ENCODE measurements around the gene SLC44A2. TPM values are rescaled to one million over a fixed set of nuclear protein-coding genes. Genes with fewer than 3 reads are reported as not detected.
A peak's percentile ranks its signal among the peaks of the same experiment; 100 is the strongest.

The SLC44A2 gene
- total and polyA plus RNA-seq, 2 of the 13 experiments (the other 11 are each of a cell fraction or from before 2014, with no cell fraction given), result 2.4 to 5.6 TPM

DNA sequence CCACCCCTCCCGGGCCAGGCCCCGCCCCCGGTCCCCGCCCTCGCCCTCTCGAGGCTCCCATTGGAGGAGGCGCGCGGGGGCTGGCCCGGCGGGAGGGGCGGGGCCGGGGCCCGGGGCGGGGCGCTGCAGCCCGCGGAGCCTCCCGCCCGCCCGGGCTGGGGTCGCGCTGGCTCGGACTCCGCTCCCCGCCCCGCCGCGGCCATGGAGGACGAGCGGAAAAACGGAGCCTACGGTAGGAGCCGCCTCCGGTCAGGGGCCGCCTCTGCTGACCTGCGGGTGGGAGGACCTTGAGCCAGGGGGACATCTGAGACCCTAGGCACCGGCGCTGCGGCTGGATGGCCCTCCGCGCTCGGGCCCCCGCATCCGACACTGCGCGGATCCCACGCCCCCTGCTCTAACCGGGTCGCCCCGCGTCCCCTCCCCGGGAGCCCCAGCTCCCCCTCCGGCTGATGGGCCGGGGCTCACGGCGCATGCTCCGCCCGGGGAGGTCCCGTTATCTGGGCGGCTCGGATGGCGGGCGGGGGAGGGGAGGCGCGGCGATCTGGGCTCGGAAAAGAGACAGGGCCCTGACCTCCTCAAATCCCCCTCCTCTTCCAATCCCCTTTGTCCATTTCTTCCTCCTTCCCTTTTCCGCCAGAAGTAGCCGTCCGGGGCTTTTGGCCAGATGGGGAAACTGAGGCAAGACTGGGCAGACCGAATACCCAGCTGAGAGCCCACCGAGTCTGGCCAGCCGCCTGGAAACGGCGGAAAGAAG is 22.8 kb upstream of the SLC44A2 start (continued):
- TF ChIP-seq, protein P1, sequence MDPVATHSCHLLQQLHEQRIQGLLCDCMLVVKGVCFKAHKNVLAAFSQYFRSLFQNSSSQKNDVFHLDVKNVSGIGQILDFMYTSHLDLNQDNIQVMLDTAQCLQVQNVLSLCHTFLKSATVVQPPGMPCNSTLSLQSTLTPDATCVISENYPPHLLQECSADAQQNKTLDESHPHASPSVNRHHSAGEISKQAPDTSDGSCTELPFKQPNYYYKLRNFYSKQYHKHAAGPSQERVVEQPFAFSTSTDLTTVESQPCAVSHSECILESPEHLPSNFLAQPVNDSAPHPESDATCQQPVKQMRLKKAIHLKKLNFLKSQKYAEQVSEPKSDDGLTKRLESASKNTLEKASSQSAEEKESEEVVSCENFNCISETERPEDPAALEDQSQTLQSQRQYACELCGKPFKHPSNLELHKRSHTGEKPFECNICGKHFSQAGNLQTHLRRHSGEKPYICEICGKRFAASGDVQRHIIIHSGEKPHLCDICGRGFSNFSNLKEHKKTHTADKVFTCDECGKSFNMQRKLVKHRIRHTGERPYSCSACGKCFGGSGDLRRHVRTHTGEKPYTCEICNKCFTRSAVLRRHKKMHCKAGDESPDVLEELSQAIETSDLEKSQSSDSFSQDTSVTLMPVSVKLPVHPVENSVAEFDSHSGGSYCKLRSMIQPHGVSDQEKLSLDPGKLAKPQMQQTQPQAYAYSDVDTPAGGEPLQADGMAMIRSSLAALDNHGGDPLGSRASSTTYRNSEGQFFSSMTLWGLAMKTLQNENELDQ (CRISPR knock-in tag; IDR thresholded peaks at IDR 0.05; ENCODE audit: borderline replicate concordance), result no peak
- TF ChIP-seq KAT7 (CRISPR knock-in tag; IDR thresholded peaks at IDR 0.05; ENCODE audit: borderline replicate concordance), result no peak
- TF ChIP-seq ZSCAN20 (CRISPR knock-in tag; IDR thresholded peaks at IDR 0.05; ENCODE audit: borderline replicate concordance), result 0 out of 2 replicates have a peak, but pooled peaks have one; percentile 56
- TF ChIP-seq SAP130 (CRISPR knock-in tag; IDR thresholded peaks at IDR 0.05; ENCODE audit: low read depth), result peak; percentile 49; the same call in 1 of the 2 replicates
- TF ChIP-seq ZFY (CRISPR knock-in tag; IDR thresholded peaks at IDR 0.05), result peak; percentile 49; the same call in 1 of the 2 replicates
- TF ChIP-seq, protein P2, sequence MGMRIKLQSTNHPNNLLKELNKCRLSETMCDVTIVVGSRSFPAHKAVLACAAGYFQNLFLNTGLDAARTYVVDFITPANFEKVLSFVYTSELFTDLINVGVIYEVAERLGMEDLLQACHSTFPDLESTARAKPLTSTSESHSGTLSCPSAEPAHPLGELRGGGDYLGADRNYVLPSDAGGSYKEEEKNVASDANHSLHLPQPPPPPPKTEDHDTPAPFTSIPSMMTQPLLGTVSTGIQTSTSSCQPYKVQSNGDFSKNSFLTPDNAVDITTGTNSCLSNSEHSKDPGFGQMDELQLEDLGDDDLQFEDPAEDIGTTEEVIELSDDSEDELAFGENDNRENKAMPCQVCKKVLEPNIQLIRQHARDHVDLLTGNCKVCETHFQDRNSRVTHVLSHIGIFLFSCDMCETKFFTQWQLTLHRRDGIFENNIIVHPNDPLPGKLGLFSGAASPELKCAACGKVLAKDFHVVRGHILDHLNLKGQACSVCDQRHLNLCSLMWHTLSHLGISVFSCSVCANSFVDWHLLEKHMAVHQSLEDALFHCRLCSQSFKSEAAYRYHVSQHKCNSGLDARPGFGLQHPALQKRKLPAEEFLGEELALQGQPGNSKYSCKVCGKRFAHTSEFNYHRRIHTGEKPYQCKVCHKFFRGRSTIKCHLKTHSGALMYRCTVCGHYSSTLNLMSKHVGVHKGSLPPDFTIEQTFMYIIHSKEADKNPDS (CRISPR knock-in tag; IDR thresholded peaks at IDR 0.05), result peak; percentile 76; the same call in 1 of the 2 replicates
- TF ChIP-seq KLF15 (CRISPR knock-in tag; IDR thresholded peaks at IDR 0.05; ENCODE audit: borderline replicate concordance), result no peak
- TF ChIP-seq ZNF777 (CRISPR knock-in tag; IDR thresholded peaks at IDR 0.05), result no peak
- TF ChIP-seq ZSCAN22 (CRISPR knock-in tag; IDR thresholded peaks at IDR 0.05), result no peak
- no peak for TF ChIP-seq ARNT (IDR thresholded peaks at IDR 0.05)
- TF ChIP-seq ZNF616 (CRISPR knock-in tag; IDR thresholded peaks at IDR 0.05; ENCODE audit: low read depth), result no peak
- 0 out of 2 replicates have a peak, but pooled peaks have one; percentile 30 for TF ChIP-seq ZNF816 (CRISPR knock-in tag; IDR thresholded peaks at IDR 0.05; ENCODE audit: borderline replicate concordance)
- TF ChIP-seq, protein P3, sequence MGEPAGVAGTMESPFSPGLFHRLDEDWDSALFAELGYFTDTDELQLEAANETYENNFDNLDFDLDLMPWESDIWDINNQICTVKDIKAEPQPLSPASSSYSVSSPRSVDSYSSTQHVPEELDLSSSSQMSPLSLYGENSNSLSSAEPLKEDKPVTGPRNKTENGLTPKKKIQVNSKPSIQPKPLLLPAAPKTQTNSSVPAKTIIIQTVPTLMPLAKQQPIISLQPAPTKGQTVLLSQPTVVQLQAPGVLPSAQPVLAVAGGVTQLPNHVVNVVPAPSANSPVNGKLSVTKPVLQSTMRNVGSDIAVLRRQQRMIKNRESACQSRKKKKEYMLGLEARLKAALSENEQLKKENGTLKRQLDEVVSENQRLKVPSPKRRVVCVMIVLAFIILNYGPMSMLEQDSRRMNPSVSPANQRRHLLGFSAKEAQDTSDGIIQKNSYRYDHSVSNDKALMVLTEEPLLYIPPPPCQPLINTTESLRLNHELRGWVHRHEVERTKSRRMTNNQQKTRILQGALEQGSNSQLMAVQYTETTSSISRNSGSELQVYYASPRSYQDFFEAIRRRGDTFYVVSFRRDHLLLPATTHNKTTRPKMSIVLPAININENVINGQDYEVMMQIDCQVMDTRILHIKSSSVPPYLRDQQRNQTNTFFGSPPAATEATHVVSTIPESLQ (CRISPR knock-in tag; conservative IDR thresholded peaks at IDR 0.05), result no peak
- TF ChIP-seq, protein P4, sequence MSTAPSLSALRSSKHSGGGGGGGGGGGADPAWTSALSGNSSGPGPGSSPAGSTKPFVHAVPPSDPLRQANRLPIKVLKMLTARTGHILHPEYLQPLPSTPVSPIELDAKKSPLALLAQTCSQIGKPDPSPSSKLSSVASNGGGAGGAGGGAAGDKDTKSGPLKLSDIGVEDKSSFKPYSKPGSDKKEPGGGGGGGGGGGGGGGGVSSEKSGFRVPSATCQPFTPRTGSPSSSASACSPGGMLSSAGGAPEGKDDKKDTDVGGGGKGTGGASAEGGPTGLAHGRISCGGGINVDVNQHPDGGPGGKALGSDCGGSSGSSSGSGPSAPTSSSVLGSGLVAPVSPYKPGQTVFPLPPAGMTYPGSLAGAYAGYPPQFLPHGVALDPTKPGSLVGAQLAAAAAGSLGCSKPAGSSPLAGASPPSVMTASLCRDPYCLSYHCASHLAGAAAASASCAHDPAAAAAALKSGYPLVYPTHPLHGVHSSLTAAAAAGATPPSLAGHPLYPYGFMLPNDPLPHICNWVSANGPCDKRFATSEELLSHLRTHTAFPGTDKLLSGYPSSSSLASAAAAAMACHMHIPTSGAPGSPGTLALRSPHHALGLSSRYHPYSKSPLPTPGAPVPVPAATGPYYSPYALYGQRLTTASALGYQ (CRISPR knock-in tag; IDR thresholded peaks at IDR 0.05), result no peak
- TF ChIP-seq, protein P5, sequence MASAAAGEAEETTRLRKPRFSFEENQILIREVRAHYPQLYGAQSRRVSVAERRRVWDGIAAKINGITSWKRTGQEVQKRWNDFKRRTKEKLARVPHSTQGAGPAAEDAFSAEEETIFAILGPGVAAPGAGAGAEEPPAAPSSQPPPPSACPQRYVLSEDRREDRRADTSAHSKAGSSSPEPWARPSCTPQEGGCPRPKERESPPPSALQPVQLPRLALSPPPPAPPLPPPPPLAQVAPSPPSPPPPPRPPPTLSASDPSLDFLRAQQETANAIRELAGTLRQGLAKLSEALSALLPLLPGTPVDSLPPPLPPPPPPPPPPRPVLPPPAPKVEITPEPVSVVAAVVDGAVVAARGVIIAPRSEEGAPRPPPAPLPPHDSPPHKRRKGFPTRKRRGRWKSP (CRISPR knock-in tag; IDR thresholded peaks at IDR 0.05), result no peak
- TF ChIP-seq HOXA9 (CRISPR knock-in tag; IDR thresholded peaks at IDR 0.05; ENCODE audit: borderline replicate concordance), result no peak
- TF ChIP-seq SRSF4 (IDR thresholded peaks at IDR 0.05; ENCODE audit: low read depth, low read length, poor library complexity, severe bottlenecking), result no peak
- TF ChIP-seq ZFP36 (IDR thresholded peaks at IDR 0.05; ENCODE audit: borderline replicate concordance, low read depth, low read length, partially characterized antibody), result no peak
- 0 out of 2 replicates have a peak, but pooled peaks have one; percentile 15 for TF ChIP-seq SPEN (CRISPR knock-in tag; IDR thresholded peaks at IDR 0.05; ENCODE audit: low read depth)

Measured in HepG2 (cell line).